ENCODE measurements around the gene ARHGEF4. TPM values are rescaled to one million over a fixed set of nuclear protein-coding genes. Genes with fewer than 3 reads are reported as not detected.

The ARHGEF4 gene
- total and polyA plus RNA-seq, 8 donors: 16.3 to 58.2 (median 19.8) TPM

GRCh38 chr2:130916438-130916705 is 79.7 kb downstream of the ARHGEF4 start:
- WGBS, 2 donors: 61 to 63% methylated on average over 19 of the region's 19 CpGs
- H3K4me3 ChIP-seq: no peak overlapping the region
- H3K9me3 ChIP-seq: no peaks in the 10 kb centered on the region
- intact Hi-C loops (cut with DNase I): no loop called here
- DNase-seq: no peak
- no peaks in the 10 kb centered on the region for H3K27me3 ChIP-seq
- H3K27ac ChIP-seq: no peak overlapping the region
- TF ChIP-seq, protein P1, sequence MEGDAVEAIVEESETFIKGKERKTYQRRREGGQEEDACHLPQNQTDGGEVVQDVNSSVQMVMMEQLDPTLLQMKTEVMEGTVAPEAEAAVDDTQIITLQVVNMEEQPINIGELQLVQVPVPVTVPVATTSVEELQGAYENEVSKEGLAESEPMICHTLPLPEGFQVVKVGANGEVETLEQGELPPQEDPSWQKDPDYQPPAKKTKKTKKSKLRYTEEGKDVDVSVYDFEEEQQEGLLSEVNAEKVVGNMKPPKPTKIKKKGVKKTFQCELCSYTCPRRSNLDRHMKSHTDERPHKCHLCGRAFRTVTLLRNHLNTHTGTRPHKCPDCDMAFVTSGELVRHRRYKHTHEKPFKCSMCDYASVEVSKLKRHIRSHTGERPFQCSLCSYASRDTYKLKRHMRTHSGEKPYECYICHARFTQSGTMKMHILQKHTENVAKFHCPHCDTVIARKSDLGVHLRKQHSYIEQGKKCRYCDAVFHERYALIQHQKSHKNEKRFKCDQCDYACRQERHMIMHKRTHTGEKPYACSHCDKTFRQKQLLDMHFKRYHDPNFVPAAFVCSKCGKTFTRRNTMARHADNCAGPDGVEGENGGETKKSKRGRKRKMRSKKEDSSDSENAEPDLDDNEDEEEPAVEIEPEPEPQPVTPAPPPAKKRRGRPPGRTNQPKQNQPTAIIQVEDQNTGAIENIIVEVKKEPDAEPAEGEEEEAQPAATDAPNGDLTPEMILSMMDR (IDR thresholded peaks at IDR 0.05): no peak
- no peak for ATAC-seq
- H3K4me1 ChIP-seq: no peaks in the 10 kb centered on the region
- no peaks in the 10 kb centered on the region for H3K36me3 ChIP-seq
- FAIRE-seq: no peak

DNA sequence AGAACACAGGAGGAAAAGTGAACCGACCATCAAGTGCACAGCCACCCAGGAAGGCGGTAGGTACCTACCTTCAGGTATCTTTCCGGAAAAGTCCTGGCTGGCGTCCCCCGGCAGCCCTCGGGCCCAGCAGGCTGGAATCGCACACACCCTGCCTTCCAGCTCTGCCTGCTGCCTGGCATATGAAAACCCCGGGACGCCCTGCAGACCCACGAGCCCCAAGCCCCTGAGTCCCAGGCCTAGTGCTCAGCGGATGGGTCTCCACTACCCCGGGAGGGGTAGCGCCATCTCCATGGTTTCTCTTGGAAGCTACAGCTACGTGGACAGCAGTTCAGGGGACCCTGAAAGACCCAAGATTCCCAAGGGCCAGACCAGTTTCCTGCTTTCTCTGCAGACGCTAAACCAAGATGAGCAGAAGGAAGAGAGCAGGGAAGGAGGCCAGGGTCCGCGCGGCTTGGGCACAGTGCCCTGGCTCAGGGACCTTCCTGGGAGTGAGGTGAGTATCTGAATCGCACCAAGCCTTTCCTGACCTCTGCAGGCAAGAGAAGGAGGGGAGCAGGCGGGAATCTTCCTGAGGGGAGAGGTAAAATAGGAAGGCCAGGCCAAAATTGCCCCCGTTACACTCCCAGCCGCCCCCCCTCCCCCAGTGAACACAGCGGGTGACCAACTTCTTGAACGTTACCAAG is 80.4 kb downstream of the ARHGEF4 start:
- whole genome bisulfite sequencing, 2 donors: 87 to 89% methylated on average over 24 of the region's 24 CpGs
- no peaks in the 10 kb centered on the region for H3K4me1 ChIP-seq
- intact Hi-C loops (cut with DNase I): no loop called here
- H3K27me3 ChIP-seq: no peaks in the 10 kb centered on the region
- no peak overlapping the region for H3K27ac ChIP-seq
- FAIRE-seq (no peak), ATAC-seq (no peak), DNase-seq (no peak)
- TF ChIP-seq, protein P1 (IDR thresholded peaks at IDR 0.05): no peak
- H3K9me3 ChIP-seq: no peaks in the 10 kb centered on the region
- H3K36me3 ChIP-seq: no peaks in the 10 kb centered on the region
- H3K4me3 ChIP-seq: no peak overlapping the region

GRCh38 chr2:130918393-130918792 is 81.7 kb downstream of the ARHGEF4 start:
- Histone ChIP-seq H3K36me3 (no peaks in the 10 kb centered on the region), H3K4me1 (no peaks in the 10 kb centered on the region), H3K27me3 (no peaks in the 10 kb centered on the region), H3K9me3 (no peaks in the 10 kb centered on the region), H3K27ac (no peak overlapping the region), H3K4me3 (no peak overlapping the region)
- ATAC-seq (no peak), FAIRE-seq (no peak), DNase-seq (no peak)
- WGBS, 2 donors: 81% methylated on average over 21 of the region's 21 CpGs
- TF ChIP-seq, protein P1 (IDR thresholded peaks at IDR 0.05): no peak
- intact Hi-C loops (cut with DNase I): no loop called here

GRCh38 chr2:130920415-130921163 is 83.9 kb downstream of the ARHGEF4 start:
- H3K27ac ChIP-seq: no peak overlapping the region
- H3K4me3 ChIP-seq: no peak overlapping the region
- no peaks in the 10 kb centered on the region for H3K36me3 ChIP-seq
- H3K9me3 ChIP-seq: no peaks in the 10 kb centered on the region
- peak; percentile 80 to 97 (median 88) for ATAC-seq
- DNase-seq: peak in 5 of 6 donors; percentile 40 to 94 (median 67)
- intact Hi-C loops (cut with DNase I): no loop called here
- TF ChIP-seq, protein P1 (IDR thresholded peaks at IDR 0.05): peak; percentile 67 to 73 (median 70)
- H3K4me1 ChIP-seq: no peaks in the 10 kb centered on the region
- 36 to 38% methylated on average over 7 of the region's 7 CpGs for WGBS, 2 donors
- no peak for FAIRE-seq
- no peaks in the 10 kb centered on the region for H3K27me3 ChIP-seq

DNA sequence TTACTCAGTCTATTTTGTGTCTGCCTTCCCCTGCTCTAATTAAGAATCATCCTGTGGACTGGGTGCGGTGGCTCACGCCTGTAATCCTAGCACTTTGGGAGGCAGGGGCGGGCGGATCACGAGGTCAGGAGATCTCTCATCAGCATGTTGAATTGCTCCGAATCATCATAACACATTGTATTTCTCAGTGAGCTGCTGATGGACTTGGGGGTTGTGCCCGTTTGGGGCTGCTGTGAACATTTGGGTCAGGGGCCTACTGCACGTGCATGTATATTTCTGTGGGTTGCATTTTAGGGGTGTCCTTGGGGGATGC is 84.4 kb downstream of the ARHGEF4 start:
- Histone ChIP-seq H3K27ac (no peak overlapping the region), H3K4me3 (no peak overlapping the region), H3K36me3 (no peaks in the 10 kb centered on the region), H3K4me1 (no peaks in the 10 kb centered on the region), H3K9me3 (no peaks in the 10 kb centered on the region), H3K27me3 (no peaks in the 10 kb centered on the region)
- 81 to 88% methylated on average over 8 of the region's 8 CpGs for WGBS, 2 donors
- intact Hi-C loops (cut with DNase I): no loop called here
- TF ChIP-seq, protein P1 (IDR thresholded peaks at IDR 0.05): no peak
- FAIRE-seq (no peak), ATAC-seq (no peak), DNase-seq (no peak)
